H1 (cell line): ENCODE results near the gene MYO5A. TPM values are rescaled to one million over a fixed set of nuclear protein-coding genes. Genes with fewer than 3 reads are reported as not detected.

Experiments used
- EZH2 ChIP-seq: fragments of 200-600 bp; sonication (generic); IDR thresholded peaks from 2 replicates; pipeline ENCODE4 v1.7.1; 2012; ENCODE audit warnings: low read depth, mild to moderate bottlenecking, moderate library complexity, low read length, inconsistent platforms; ENCODE audit not compliant: severe bottlenecking
- HDAC6 ChIP-seq: IDR thresholded peaks from one replicate; pipeline ENCODE4 v1.7.1; 2012; ENCODE audit warnings: low read depth, mild to moderate bottlenecking, inconsistent platforms, low read length, moderate library complexity
- RBBP5 ChIP-seq: IDR thresholded peaks from 2 replicates; pipeline ENCODE4 v1.7.1; 2012; ENCODE audit warnings: low read depth, mild to moderate bottlenecking, inconsistent platforms, low read length, moderate library complexity, borderline replicate concordance
- SP1 ChIP-seq: IDR thresholded peaks from 2 replicates; pipeline ENCODE4 v1.6.1; 2011; ENCODE audit warnings: low read depth, low read length
- TCF12 ChIP-seq: IDR thresholded peaks from 2 replicates; pipeline ENCODE4 v1.6.1; 2011; ENCODE audit warnings: low read depth, mild to moderate bottlenecking, low read length
- polyA plus RNA-seq, 7 experiments: library from polyadenylated mRNA; depleted of rRNA in 3 of 7; stranded (reverse) in 5 of 7; unstranded in 2 of 7; fragments of >200 nt in 5 of 7; fragments of 200-250 nt in 2 of 7; gene quantifications; 1 replicate in 5 of 7; 2 replicates in 1 of 7; 4 replicates in 1 of 7; pipeline versions ENCODE4 v1.2.1 to v1.2.3, GENCODE V29; 2011 to 2013; ENCODE audit warnings: missing spikeins in 2 of 7, mixed read lengths in 2 of 7
- total RNA-seq: library from RNA; stranded (reverse); fragmentation: NEBNext Ultra II Directional; extraction: Animal tissue kit (Norgen Biotek cat#: 25700); gene quantifications from 2 replicates; pipeline ENCODE4 v1.2.1, GENCODE V29; 2021
- TF ChIP-seq, protein P1 (sequence below): fragments of 300-600 bp; sonication (generic); IDR thresholded peaks from 2 replicates; pipeline ENCODE4 v1.7.1; 2012; ENCODE audit warnings: low read length, moderate library complexity, mild to moderate bottlenecking, inconsistent platforms; ENCODE audit not compliant: insufficient replicate concordance

Gene MYO5A
- total and polyA plus RNA-seq, 2 of the 8 experiments (the other 6 are each of a cell fraction or from before 2014, with no cell fraction given): 11.4 to 24.7 TPM

DNA sequence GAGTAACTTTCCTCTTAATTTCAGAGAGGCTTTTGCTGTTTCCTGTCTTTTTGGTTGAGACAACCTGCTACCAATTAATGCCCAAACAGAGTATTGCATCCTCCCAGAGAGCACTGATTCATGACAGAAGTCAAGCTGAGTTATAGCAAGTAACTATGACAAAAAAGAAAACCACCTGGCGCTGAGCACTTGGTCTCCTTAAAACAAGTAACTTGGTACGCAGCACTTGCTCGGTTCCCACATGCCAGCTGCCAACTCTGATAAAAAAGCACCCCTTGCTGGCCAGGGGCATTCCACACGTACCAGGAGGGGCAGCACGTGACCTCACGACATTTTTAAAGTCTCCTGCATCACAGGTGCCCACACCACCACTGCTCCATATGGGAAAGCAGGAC, 219.5 kb downstream of the MYO5A start (continued):
- TF ChIP-seq, protein P1, sequence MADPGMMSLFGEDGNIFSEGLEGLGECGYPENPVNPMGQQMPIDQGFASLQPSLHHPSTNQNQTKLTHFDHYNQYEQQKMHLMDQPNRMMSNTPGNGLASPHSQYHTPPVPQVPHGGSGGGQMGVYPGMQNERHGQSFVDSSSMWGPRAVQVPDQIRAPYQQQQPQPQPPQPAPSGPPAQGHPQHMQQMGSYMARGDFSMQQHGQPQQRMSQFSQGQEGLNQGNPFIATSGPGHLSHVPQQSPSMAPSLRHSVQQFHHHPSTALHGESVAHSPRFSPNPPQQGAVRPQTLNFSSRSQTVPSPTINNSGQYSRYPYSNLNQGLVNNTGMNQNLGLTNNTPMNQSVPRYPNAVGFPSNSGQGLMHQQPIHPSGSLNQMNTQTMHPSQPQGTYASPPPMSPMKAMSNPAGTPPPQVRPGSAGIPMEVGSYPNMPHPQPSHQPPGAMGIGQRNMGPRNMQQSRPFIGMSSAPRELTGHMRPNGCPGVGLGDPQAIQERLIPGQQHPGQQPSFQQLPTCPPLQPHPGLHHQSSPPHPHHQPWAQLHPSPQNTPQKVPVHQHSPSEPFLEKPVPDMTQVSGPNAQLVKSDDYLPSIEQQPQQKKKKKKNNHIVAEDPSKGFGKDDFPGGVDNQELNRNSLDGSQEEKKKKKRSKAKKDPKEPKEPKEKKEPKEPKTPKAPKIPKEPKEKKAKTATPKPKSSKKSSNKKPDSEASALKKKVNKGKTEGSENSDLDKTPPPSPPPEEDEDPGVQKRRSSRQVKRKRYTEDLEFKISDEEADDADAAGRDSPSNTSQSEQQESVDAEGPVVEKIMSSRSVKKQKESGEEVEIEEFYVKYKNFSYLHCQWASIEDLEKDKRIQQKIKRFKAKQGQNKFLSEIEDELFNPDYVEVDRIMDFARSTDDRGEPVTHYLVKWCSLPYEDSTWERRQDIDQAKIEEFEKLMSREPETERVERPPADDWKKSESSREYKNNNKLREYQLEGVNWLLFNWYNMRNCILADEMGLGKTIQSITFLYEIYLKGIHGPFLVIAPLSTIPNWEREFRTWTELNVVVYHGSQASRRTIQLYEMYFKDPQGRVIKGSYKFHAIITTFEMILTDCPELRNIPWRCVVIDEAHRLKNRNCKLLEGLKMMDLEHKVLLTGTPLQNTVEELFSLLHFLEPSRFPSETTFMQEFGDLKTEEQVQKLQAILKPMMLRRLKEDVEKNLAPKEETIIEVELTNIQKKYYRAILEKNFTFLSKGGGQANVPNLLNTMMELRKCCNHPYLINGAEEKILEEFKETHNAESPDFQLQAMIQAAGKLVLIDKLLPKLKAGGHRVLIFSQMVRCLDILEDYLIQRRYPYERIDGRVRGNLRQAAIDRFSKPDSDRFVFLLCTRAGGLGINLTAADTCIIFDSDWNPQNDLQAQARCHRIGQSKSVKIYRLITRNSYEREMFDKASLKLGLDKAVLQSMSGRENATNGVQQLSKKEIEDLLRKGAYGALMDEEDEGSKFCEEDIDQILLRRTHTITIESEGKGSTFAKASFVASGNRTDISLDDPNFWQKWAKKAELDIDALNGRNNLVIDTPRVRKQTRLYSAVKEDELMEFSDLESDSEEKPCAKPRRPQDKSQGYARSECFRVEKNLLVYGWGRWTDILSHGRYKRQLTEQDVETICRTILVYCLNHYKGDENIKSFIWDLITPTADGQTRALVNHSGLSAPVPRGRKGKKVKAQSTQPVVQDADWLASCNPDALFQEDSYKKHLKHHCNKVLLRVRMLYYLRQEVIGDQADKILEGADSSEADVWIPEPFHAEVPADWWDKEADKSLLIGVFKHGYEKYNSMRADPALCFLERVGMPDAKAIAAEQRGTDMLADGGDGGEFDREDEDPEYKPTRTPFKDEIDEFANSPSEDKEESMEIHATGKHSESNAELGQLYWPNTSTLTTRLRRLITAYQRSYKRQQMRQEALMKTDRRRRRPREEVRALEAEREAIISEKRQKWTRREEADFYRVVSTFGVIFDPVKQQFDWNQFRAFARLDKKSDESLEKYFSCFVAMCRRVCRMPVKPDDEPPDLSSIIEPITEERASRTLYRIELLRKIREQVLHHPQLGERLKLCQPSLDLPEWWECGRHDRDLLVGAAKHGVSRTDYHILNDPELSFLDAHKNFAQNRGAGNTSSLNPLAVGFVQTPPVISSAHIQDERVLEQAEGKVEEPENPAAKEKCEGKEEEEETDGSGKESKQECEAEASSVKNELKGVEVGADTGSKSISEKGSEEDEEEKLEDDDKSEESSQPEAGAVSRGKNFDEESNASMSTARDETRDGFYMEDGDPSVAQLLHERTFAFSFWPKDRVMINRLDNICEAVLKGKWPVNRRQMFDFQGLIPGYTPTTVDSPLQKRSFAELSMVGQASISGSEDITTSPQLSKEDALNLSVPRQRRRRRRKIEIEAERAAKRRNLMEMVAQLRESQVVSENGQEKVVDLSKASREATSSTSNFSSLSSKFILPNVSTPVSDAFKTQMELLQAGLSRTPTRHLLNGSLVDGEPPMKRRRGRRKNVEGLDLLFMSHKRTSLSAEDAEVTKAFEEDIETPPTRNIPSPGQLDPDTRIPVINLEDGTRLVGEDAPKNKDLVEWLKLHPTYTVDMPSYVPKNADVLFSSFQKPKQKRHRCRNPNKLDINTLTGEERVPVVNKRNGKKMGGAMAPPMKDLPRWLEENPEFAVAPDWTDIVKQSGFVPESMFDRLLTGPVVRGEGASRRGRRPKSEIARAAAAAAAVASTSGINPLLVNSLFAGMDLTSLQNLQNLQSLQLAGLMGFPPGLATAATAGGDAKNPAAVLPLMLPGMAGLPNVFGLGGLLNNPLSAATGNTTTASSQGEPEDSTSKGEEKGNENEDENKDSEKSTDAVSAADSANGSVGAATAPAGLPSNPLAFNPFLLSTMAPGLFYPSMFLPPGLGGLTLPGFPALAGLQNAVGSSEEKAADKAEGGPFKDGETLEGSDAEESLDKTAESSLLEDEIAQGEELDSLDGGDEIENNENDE: no peak
- TF ChIP-seq RBBP5 (no peak), HDAC6 (no peak), EZH2 (no peak), SP1 (no peak), TCF12 (no peak)
